Neural crest cell (in vitro differentiated cells): Measurements from ENCODE around the gene ZNF3. TPM values are rescaled to one million over a fixed set of nuclear protein-coding genes. Genes with fewer than 3 reads are reported as not detected.
A peak's percentile ranks its signal among the peaks of the same experiment; 100 is the strongest.

Experiments
- DNase-seq: peaks from one replicate; pipeline ENCODE4 v3.0.0; 2021; ENCODE audit warnings: low read depth, mixed read lengths, low spot score
- H3K27ac Mint-ChIP-seq: one replicate; pipeline ENCODE4 v1.8.0; 2021; ENCODE audit warnings: mild to moderate bottlenecking, mixed read lengths; ENCODE audit not compliant: unreplicated experiment
- H3K27me3 Mint-ChIP-seq: 2 replicates; pipeline ENCODE4 v1.8.0; 2021; ENCODE audit warnings: low read depth, mild to moderate bottlenecking, mixed read lengths
- H3K36me3 Mint-ChIP-seq: 2 replicates; pipeline ENCODE4 v1.8.0; 2021; ENCODE audit warnings: low read depth, mild to moderate bottlenecking, mixed read lengths
- H3K4me1 Mint-ChIP-seq: 2 replicates; pipeline ENCODE4 v1.8.0; 2021; ENCODE audit warnings: mixed read lengths
- H3K4me3 Mint-ChIP-seq: one replicate; pipeline ENCODE4 v1.8.0; 2021; ENCODE audit warnings: mild to moderate bottlenecking, mixed read lengths
- H3K9me3 Mint-ChIP-seq: 2 replicates; pipeline ENCODE4 v1.8.0; 2021; ENCODE audit warnings: mixed read lengths
- total RNA-seq: library from RNA; stranded (reverse); gene quantifications from 2 replicates; pipeline ENCODE4 v1.2.1, GENCODE V29; 2021
- TF ChIP-seq, protein P1 (sequence below): fragments of 200-600 bp; sonication (generic); conservative IDR thresholded peaks from 2 replicates; pipeline ENCODE4 v1.5.0; 2021; ENCODE audit warnings: antibody characterized with exemption, mild to moderate bottlenecking

The ZNF3 gene
- total RNA-seq, 1 donor from 2014 or later: 67.1 TPM

DNA sequence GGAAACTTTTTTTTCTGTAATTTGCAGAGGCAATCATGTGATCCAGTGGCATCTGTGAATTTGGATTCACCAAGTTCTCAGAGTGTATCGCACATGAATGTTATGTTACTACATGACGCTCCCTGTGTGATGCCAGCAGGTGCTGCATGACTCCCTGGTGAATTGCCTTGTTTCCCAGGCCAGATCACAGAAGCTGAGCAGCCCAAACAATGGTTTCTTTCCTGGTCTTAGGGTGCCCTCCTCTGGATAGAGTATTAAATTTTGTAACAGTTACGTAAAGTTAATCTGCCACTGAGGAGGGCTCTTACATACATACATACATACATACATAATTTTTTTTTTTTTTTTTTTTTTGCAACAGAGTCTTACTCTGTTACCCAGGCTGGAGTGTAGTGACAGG, 28.3 kb downstream of the ZNF3 start:
- TF ChIP-seq, protein P1, sequence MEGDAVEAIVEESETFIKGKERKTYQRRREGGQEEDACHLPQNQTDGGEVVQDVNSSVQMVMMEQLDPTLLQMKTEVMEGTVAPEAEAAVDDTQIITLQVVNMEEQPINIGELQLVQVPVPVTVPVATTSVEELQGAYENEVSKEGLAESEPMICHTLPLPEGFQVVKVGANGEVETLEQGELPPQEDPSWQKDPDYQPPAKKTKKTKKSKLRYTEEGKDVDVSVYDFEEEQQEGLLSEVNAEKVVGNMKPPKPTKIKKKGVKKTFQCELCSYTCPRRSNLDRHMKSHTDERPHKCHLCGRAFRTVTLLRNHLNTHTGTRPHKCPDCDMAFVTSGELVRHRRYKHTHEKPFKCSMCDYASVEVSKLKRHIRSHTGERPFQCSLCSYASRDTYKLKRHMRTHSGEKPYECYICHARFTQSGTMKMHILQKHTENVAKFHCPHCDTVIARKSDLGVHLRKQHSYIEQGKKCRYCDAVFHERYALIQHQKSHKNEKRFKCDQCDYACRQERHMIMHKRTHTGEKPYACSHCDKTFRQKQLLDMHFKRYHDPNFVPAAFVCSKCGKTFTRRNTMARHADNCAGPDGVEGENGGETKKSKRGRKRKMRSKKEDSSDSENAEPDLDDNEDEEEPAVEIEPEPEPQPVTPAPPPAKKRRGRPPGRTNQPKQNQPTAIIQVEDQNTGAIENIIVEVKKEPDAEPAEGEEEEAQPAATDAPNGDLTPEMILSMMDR: peak; percentile 63
- Mint-ChIP-seq H3K4me3 (peak overlapping the region; percentile 78), H3K27me3 (no peaks in the 10 kb centered on the region), H3K9me3 (no peaks in the 10 kb centered on the region), H3K27ac (no peak overlapping the region), H3K36me3 (peaks cover 2% of the 10 kb centered on the region), H3K4me1 (peaks cover 25% of the 10 kb centered on the region)
- DNase-seq: no peak

DNA sequence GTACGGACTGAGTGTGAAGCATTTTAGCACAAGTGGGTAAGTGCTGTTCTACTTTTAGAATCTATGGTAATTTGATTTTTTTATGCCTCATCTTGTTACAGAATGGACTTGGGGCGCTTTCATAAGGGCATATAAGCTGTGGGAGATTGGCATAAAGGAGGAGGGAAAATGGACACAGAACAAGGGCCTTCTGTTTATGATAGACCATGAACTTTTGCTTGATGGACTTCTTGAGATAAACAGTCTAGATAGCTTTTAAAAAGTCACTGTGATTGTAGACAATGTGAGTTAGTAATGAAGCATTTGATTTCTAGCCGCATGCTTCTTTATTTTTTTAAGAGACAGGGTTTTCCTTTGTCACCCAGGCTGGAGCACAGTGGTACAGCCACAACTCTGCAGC, 29.9 kb downstream of the ZNF3 start:
- TF ChIP-seq, protein P1: no peak
- Mint-ChIP-seq H3K4me3 (peak overlapping the region; percentile 80), H3K9me3 (no peaks in the 10 kb centered on the region), H3K27me3 (no peaks in the 10 kb centered on the region), H3K27ac (no peak overlapping the region), H3K4me1 (peaks cover 25% of the 10 kb centered on the region), H3K36me3 (no peaks in the 10 kb centered on the region)
- no peak for DNase-seq

DNA sequence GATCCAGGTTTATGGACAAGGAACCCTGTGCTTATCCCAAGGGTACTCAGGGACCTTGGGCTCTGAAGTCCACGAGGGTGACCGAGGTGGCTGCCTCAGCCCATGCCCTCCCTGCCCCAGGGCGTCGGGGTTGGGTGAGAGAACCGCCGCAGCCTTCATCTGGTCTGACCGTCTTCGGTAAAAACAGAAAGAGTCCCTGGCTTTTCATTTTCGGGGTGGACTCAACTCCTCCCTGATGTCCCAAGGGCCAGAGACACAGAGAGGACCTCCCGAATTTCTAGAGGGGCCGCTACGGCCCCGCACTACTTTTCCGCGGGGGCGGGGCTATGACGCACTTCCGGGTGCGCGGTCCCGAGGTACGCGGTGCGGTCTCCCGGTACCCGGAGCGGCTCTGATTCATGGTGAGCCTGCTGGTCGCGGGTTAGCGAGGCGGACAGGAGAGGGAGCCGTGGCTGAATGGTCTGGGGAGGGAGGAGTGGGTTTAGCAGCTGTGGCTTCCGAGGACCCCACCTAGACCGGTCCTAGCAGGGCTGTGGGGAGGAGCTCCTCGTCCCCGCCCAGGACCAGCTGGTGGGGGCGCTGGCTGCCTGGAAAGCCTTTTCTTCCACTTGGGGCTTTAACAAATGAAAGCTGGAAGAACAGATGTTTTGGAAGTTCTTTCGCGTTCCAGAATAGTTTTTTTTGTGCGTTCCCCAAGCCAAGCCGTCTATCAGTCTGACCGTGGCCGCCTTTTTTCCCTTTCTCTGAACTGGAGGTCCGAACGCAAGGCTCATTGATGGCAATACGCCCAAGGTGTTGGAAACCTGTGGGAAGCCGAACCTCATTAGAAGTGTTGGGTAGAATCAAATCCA, 31.9 kb downstream of the ZNF3 start, which contains the start of gene ZSCAN21:
Gene ZSCAN21, plus strand, starts transcription at position 334 of the 851 bp plus-strand sequence. CDS start 7,233 bp downstream, outside the sequence.
- no peaks in the 10 kb centered on the region for H3K27me3 Mint-ChIP-seq
- TF ChIP-seq, protein P1: no peak

DNA sequence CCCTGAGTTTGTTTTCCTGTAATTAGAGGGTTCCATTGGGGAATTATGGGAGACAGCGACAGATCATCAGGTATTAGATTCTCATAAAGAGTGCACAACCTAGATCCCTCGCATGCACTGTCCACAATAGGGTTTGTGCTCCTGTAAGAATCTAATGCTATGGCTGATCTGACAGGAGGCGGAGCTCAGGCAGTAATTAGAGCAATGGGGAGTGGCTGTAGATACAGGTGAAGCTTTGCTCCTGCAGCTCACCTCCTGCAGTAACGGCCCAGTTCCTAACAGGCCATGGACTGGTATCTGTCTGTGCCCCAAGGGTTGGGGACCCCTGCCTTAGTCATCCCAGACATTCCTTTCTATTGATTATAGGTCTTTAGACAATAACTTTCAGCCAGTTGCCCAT, 32.8 kb downstream of the ZNF3 start:
- peak overlapping the region; percentile 96 for H3K4me3 Mint-ChIP-seq
- no peak for DNase-seq
- no peaks in the 10 kb centered on the region for H3K9me3 Mint-ChIP-seq
- H3K27ac Mint-ChIP-seq: peak overlapping the region; percentile 43
- H3K36me3 Mint-ChIP-seq: no peaks in the 10 kb centered on the region
- H3K4me1 Mint-ChIP-seq: peaks cover 25% of the 10 kb centered on the region
- TF ChIP-seq, protein P1: no peak
- no peaks in the 10 kb centered on the region for H3K27me3 Mint-ChIP-seq

More for the DNA sequence above, 31.9 kb downstream of the ZNF3 start, which contains the start of gene ZSCAN21:
- Mint-ChIP-seq H3K4me1 (peaks cover 25% of the 10 kb centered on the region), H3K36me3 (no peaks in the 10 kb centered on the region), H3K27ac (peak within 1 kb of the TSS; percentile 98), H3K4me3 (peak within 1 kb of the TSS; percentile 96), H3K9me3 (no peaks in the 10 kb centered on the region)
- peak; percentile 71 for DNase-seq

DNA sequence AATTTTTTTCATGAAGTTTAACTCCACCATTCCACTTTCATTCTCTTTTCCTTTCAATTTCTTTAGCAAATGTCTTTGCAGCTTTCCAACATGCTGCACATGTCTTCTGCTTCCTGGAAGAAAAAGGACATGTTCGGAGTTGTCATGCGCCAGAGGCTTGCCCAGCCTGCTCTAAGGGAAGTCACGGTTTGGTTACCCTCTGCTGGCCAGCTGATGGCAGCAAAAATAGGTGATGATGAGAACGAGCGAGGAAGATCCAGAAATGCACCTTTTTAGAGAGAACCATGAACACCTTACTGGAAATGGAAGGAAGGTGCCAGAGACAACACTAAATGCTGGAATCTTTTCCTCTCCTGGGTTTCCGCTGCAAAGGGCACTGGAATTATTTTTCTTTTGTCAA, 36.8 kb downstream of the ZNF3 start:
- Mint-ChIP-seq H3K4me3 (no peak overlapping the region), H3K9me3 (no peaks in the 10 kb centered on the region), H3K4me1 (peaks cover 9% of the 10 kb centered on the region), H3K27me3 (no peaks in the 10 kb centered on the region), H3K36me3 (peaks cover 5% of the 10 kb centered on the region), H3K27ac (no peak overlapping the region)
- TF ChIP-seq, protein P1: no peak
- DNase-seq: no peak
